DOHH2 (cell line): Measurements from ENCODE around the gene ST7.

Experiments
- H3F3A ChIP-seq: fragments of 200-600 bp; sonication (generic), shearing (Covaris generic); 2 replicates; pipeline ENCODE4 v1.6.0; 2016; ENCODE audit warnings: antibody characterized with exemption, mild to moderate bottlenecking; ENCODE audit not compliant: control insufficient read depth, insufficient read depth
- H3K27ac ChIP-seq: fragments of 200-600 bp; sonication (generic); 2 replicates; pipeline ENCODE4 v1.5.1; 2014; ENCODE audit warnings: low read depth, mild to moderate bottlenecking, low read length, moderate library complexity
- H3K27me3 ChIP-seq: fragments of 200-600 bp; sonication (generic); 2 replicates; pipeline ENCODE4 v1.6.1; 2014; ENCODE audit warnings: mild to moderate bottlenecking, low read length, mixed read lengths; ENCODE audit not compliant: control insufficient read depth
- H3K36me3 ChIP-seq: fragments of 200-600 bp; sonication (generic); 2 replicates; pipeline ENCODE4 v1.6.1; 2014; ENCODE audit warnings: mild to moderate bottlenecking, low read length, moderate library complexity, mixed read lengths; ENCODE audit not compliant: control insufficient read depth
- H3K4me1 ChIP-seq: fragments of 200-600 bp; sonication (generic); 2 replicates; pipeline ENCODE4 v1.6.1; 2014; ENCODE audit warnings: mild to moderate bottlenecking, low read length, mixed read lengths; ENCODE audit not compliant: control insufficient read depth
- H3K4me2 ChIP-seq: fragments of 200-600 bp; sonication (generic); 2 replicates; pipeline ENCODE4 v1.6.0; 2014; ENCODE audit warnings: mild to moderate bottlenecking, low read length, moderate library complexity
- H3K4me3 ChIP-seq: fragments of 200-600 bp; sonication (generic); 2 replicates; pipeline ENCODE4 v1.5.1; 2014; ENCODE audit warnings: mild to moderate bottlenecking, low read length, mixed read lengths
- H3K79me2 ChIP-seq: fragments of 200-600 bp; sonication (generic); 2 replicates; pipeline ENCODE4 v1.6.1; 2014; ENCODE audit warnings: mild to moderate bottlenecking, low read length, mixed read lengths; ENCODE audit not compliant: control insufficient read depth
- H3K9me2 ChIP-seq: fragments of 200-600 bp; sonication (generic); replicated peaks from 2 replicates; pipeline ENCODE4 v1.6.1; 2014; ENCODE audit warnings: mild to moderate bottlenecking, low read length, mixed read lengths; ENCODE audit not compliant: control insufficient read depth
- H3K9me3 ChIP-seq: fragments of 200-600 bp; sonication (generic); 2 replicates; pipeline ENCODE4 v1.6.1; 2014; ENCODE audit warnings: antibody characterized with exemption, low read length, mixed read lengths; ENCODE audit not compliant: control insufficient read depth, insufficient read depth
- H4K20me1 ChIP-seq: fragments of 200-600 bp; sonication (generic); 2 replicates; pipeline ENCODE4 v1.6.0; 2014; ENCODE audit warnings: low read depth, mild to moderate bottlenecking, antibody characterized with exemption, low read length, moderate library complexity; ENCODE audit not compliant: control insufficient read depth, insufficient read depth
- EZH2phosphoT487 ChIP-seq: fragments of 200-600 bp; sonication (generic); IDR thresholded peaks from 2 replicates; pipeline ENCODE4 v1.6.1; 2017; ENCODE audit warnings: borderline replicate concordance, mild to moderate bottlenecking, antibody characterized with exemption, low read length, moderate library complexity, mixed read lengths
- TF ChIP-seq, protein P1 (sequence below): fragments of 200-600 bp; sonication (generic); IDR thresholded peaks from one replicate; pipeline ENCODE4 v1.5.1; 2014; ENCODE audit warnings: antibody characterized with exemption, mild to moderate bottlenecking, low read depth, low read length; ENCODE audit not compliant: poor library complexity, severe bottlenecking

The ST7 gene

DNA sequence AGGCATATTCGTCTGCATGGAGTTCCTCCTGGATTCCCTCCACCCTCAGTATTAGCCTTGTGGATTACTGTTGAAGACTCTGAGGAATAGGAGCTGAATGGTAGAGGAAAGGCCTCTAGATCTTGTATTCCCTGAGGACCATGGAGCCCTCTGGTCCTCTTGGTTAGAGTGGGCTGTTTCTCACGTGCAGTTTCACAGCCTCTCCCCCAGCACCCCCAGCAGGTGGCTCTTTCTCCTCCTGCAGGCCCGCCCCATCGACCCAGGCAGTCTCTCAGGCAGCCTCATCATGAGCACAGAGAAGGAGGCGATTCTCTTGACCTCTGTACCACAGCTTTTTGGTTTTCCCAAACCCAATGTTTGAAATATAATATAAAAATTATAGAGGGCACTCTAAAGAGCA, 267.5 kb downstream of the ST7 start:
- H3K27me3 ChIP-seq = no peaks in the 10 kb centered on the region
- TF ChIP-seq EZH2phosphoT487 = no peak
- TF ChIP-seq, protein P1, sequence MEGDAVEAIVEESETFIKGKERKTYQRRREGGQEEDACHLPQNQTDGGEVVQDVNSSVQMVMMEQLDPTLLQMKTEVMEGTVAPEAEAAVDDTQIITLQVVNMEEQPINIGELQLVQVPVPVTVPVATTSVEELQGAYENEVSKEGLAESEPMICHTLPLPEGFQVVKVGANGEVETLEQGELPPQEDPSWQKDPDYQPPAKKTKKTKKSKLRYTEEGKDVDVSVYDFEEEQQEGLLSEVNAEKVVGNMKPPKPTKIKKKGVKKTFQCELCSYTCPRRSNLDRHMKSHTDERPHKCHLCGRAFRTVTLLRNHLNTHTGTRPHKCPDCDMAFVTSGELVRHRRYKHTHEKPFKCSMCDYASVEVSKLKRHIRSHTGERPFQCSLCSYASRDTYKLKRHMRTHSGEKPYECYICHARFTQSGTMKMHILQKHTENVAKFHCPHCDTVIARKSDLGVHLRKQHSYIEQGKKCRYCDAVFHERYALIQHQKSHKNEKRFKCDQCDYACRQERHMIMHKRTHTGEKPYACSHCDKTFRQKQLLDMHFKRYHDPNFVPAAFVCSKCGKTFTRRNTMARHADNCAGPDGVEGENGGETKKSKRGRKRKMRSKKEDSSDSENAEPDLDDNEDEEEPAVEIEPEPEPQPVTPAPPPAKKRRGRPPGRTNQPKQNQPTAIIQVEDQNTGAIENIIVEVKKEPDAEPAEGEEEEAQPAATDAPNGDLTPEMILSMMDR = no peak
- no peaks in the 10 kb centered on the region for H3K4me1 ChIP-seq
- no peaks in the 10 kb centered on the region for H3K9me2 ChIP-seq
- H3K4me3 ChIP-seq = no peak overlapping the region
- H4K20me1 ChIP-seq = no peaks in the 10 kb centered on the region
- no peaks in the 10 kb centered on the region for H3K79me2 ChIP-seq
- no peaks in the 10 kb centered on the region for H3K36me3 ChIP-seq
- H3K9me3 ChIP-seq = no peaks in the 10 kb centered on the region
- H3F3A ChIP-seq = no peaks in the 10 kb centered on the region
- H3K27ac ChIP-seq = no peak overlapping the region
- no peak overlapping the region for H3K4me2 ChIP-seq

DNA sequence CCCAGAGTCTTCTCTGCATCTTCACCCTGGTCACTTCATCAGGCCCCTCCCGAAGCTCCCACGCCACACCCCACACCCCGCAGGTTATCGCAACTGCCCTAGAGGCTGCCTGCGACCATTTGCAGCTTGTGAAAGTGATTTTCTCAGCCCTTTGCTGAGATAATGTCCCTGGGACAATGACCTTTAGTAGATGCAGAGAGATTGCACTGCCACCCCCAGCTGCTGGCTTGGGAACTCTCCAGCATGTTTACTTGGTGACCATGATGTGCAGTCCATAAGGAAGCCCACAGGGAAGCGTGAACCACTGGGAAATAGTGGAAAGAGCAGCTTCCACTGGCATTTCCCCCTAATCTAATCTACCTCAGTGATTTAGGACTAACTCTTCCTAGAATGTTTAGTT, 272.2 kb downstream of the ST7 start:
- Histone ChIP-seq H3K4me3 (no peak overlapping the region), H3K4me2 (no peak overlapping the region), H3K27ac (no peak overlapping the region), H3F3A (no peaks in the 10 kb centered on the region), H3K36me3 (no peaks in the 10 kb centered on the region), H4K20me1 (no peaks in the 10 kb centered on the region), H3K9me2 (no peaks in the 10 kb centered on the region), H3K27me3 (no peaks in the 10 kb centered on the region), H3K79me2 (no peaks in the 10 kb centered on the region), H3K9me3 (no peaks in the 10 kb centered on the region), H3K4me1 (no peaks in the 10 kb centered on the region)
- TF ChIP-seq, protein P1 = no peak
- TF ChIP-seq EZH2phosphoT487 = no peak

DNA sequence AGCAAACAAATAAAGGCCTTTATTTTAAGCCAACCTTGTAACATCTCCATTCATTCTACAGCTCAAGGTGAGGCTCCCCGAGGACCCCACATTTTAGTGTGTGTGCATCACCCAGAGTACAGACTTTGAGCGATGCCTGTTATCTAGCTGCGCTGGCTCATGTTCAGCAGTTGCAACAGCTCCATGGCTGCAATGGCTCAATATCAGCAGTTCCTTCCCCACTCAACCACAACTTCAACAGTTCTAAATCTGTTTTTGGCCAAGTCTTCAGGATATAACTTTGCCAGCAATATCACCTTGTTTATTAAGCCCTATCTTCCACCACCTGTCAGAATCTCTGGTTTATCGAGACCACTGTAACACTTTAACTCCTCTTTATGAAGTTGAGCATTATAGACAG, 273.8 kb downstream of the ST7 start:
- Histone ChIP-seq H3F3A (no peaks in the 10 kb centered on the region), H4K20me1 (no peaks in the 10 kb centered on the region), H3K79me2 (no peaks in the 10 kb centered on the region), H3K4me1 (no peaks in the 10 kb centered on the region), H3K4me3 (no peak overlapping the region), H3K27me3 (no peaks in the 10 kb centered on the region), H3K27ac (no peak overlapping the region), H3K9me3 (no peaks in the 10 kb centered on the region), H3K36me3 (no peaks in the 10 kb centered on the region), H3K4me2 (no peak overlapping the region), H3K9me2 (no peaks in the 10 kb centered on the region)
- TF ChIP-seq, protein P1 = no peak
- no peak for TF ChIP-seq EZH2phosphoT487

DNA sequence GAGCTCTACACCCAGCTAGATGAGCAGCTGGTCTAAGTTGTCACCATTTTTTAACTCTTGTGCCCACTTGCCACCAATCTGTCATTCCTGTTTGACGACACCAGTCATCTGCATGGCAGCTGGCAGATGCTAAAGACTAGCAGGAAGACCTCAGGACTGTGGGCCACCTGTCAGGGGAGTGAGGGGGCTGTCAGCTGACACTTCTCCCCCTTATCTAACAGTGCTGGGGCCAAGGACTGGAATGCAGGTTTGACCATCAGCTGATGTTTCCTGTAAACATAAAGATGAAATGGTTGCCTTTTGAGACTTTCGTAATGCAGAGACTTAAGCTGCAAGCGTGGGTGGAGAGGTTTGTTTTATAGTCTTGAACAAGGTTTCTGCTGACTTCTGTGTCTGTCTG, 276.0 kb downstream of the ST7 start:
- Histone ChIP-seq H3K4me3 (no peak overlapping the region), H3K4me2 (no peak overlapping the region), H3F3A (no peaks in the 10 kb centered on the region), H3K4me1 (no peaks in the 10 kb centered on the region), H4K20me1 (no peaks in the 10 kb centered on the region), H3K9me3 (no peaks in the 10 kb centered on the region), H3K27me3 (no peaks in the 10 kb centered on the region), H3K9me2 (no peaks in the 10 kb centered on the region), H3K27ac (no peak overlapping the region), H3K36me3 (no peaks in the 10 kb centered on the region), H3K79me2 (no peaks in the 10 kb centered on the region)
- TF ChIP-seq EZH2phosphoT487 = no peak
- TF ChIP-seq, protein P1 = no peak
